Measurements from ENCODE around the gene AUNIP.

DNA sequence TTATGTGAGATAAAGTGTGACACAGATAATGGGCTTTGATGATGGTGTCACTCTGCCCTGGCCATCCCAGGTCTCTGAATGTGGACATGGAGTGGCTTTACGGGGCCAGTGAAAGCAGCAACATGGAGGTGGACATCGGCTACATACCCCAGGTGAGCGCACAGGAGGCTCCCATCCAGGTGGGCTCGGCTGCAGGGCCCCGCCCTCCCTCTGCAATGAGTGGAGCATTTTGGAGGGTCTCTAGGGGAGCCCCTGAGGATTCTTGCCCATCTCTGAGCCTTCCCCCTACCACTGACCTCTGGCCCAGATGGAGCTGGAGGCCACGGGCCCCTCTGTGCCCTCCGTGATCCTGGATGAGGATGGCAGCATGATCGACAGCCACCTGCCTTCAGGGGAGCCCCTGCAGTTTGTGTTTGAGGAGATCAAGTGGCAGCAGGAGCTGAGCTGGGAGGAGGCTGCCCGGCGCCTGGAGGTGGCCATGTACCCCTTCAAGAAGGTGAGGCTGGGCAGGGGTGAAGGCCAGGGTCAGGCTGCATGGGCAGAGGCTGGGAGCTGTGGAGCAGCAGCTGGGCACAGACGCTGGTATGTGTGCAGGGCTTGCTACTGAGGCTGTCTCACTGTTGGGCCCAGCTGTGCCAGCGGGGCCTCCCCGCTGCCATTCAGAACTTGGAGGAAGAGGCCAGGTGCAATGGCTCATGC, 47.7 kb downstream of the AUNIP start:
- TF ChIP-seq, protein P1, sequence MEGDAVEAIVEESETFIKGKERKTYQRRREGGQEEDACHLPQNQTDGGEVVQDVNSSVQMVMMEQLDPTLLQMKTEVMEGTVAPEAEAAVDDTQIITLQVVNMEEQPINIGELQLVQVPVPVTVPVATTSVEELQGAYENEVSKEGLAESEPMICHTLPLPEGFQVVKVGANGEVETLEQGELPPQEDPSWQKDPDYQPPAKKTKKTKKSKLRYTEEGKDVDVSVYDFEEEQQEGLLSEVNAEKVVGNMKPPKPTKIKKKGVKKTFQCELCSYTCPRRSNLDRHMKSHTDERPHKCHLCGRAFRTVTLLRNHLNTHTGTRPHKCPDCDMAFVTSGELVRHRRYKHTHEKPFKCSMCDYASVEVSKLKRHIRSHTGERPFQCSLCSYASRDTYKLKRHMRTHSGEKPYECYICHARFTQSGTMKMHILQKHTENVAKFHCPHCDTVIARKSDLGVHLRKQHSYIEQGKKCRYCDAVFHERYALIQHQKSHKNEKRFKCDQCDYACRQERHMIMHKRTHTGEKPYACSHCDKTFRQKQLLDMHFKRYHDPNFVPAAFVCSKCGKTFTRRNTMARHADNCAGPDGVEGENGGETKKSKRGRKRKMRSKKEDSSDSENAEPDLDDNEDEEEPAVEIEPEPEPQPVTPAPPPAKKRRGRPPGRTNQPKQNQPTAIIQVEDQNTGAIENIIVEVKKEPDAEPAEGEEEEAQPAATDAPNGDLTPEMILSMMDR (IDR thresholded peaks at IDR 0.05; ENCODE audit: low read length): no peak
- TF ChIP-seq EZH2phosphoT487 (IDR thresholded peaks at IDR 0.05; ENCODE audit: low read length) (no peak), EZH2 (optimal IDR thresholded peaks at IDR 0.05; ENCODE audit: low read depth, low read length) (no peak)
